SK-N-SH (cell line): ENCODE results near the gene FARSA.

ENCODE experiments used
- CHD2 ChIP-seq: fragments of 150-350 bp; IDR thresholded peaks from 2 replicates; pipeline ENCODE4 v1.6.1; 2018; ENCODE audit warnings: low read length; ENCODE audit not compliant: partially characterized antibody
- EP300 ChIP-seq, 2 experiments: IDR thresholded peaks; 2 replicates each; pipeline versions ENCODE4 v1.4.0 to v1.6.1; 2012; ENCODE audit warnings: borderline replicate concordance in 1 of 2, low read depth in 1 of 2, low read length in 1 of 2
- EZH2phosphoT487 ChIP-seq: fragments of 200-600 bp; sonication (generic); IDR thresholded peaks from 2 replicates; pipeline ENCODE4 v1.6.1; 2017; ENCODE audit warnings: low read depth, mixed run types, mild to moderate bottlenecking, antibody characterized with exemption, moderate library complexity, borderline replicate concordance
- FOXJ3 ChIP-seq: sonication (generic); formaldehyde crosslinking; IDR thresholded peaks from 2 replicates; pipeline ENCODE4 v1.5.1; 2020; ENCODE audit warnings: mild to moderate bottlenecking, missing genetic modification reagents
- MEF2A ChIP-seq: IDR thresholded peaks from 2 replicates; pipeline ENCODE4 v1.4.0; 2012; ENCODE audit warnings: low read depth, borderline replicate concordance
- MXI1 ChIP-seq: IDR thresholded peaks from 2 replicates; pipeline ENCODE4 v1.6.1; 2012; ENCODE audit warnings: mild to moderate bottlenecking, low read depth, low read length, improper control_type of control experiment
- POLR2AphosphoS5 ChIP-seq: IDR thresholded peaks from 2 replicates; pipeline ENCODE4 v1.6.1; 2012; ENCODE audit warnings: low read depth, low read length
- RAD21 ChIP-seq: IDR thresholded peaks from 2 replicates; pipeline ENCODE4 v1.6.1; 2012; ENCODE audit warnings: mild to moderate bottlenecking, low read length
- TAF1 ChIP-seq: IDR thresholded peaks from 2 replicates; pipeline ENCODE4 v1.6.1; 2012; ENCODE audit warnings: low read depth, mild to moderate bottlenecking, low read length, moderate library complexity, borderline replicate concordance
- YY1 ChIP-seq: IDR thresholded peaks from 2 replicates; pipeline ENCODE4 v1.4.0; 2012; ENCODE audit warnings: low read depth, mild to moderate bottlenecking
- TF ChIP-seq, protein P1 (sequence below): IDR thresholded peaks from 2 replicates; pipeline ENCODE4 v1.6.1; 2012; ENCODE audit warnings: mild to moderate bottlenecking, low read depth, low read length, moderate library complexity
- TF ChIP-seq, protein P2 (sequence below): fragments of 200-600 bp; sonication (generic); IDR thresholded peaks from 2 replicates; pipeline ENCODE4 v1.6.1; 2017; ENCODE audit warnings: antibody characterized with exemption, mild to moderate bottlenecking, moderate library complexity
- TF ChIP-seq, protein P3 (sequence below): IDR thresholded peaks from 2 replicates; pipeline ENCODE4; 2012

DNA sequence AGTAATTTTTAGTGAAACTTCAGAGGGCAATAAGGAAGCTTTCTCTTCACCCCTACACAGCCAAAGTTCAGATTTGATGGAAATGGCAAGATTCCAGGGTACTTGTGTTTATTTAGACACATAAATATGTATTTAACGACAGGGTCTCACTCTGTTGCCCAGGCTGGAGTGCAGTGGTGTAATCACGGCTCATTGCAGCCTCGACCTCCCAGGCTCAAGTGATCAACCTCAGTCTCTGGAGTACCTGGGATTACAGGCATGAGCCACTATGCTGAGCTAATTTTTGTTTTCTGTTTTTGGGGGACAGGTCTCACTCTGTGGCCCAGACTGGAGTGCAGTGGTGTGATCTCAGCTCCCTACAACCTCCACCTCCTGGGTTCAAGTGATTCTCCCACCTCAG is 12.5 kb downstream of the FARSA start:
- TF ChIP-seq MEF2A (no peak), CHD2 (no peak), EZH2phosphoT487 (no peak), FOXJ3 (no peak), POLR2AphosphoS5 (no peak), YY1 (no peak), TAF1 (no peak), RAD21 (no peak), MXI1 (no peak), EP300 (IDR thresholded peaks at IDR 0.05; ENCODE audit: borderline replicate concordance in 1 of 2, low read depth in 1 of 2, low read length in 1 of 2) (no peak)
- TF ChIP-seq, protein P1, sequence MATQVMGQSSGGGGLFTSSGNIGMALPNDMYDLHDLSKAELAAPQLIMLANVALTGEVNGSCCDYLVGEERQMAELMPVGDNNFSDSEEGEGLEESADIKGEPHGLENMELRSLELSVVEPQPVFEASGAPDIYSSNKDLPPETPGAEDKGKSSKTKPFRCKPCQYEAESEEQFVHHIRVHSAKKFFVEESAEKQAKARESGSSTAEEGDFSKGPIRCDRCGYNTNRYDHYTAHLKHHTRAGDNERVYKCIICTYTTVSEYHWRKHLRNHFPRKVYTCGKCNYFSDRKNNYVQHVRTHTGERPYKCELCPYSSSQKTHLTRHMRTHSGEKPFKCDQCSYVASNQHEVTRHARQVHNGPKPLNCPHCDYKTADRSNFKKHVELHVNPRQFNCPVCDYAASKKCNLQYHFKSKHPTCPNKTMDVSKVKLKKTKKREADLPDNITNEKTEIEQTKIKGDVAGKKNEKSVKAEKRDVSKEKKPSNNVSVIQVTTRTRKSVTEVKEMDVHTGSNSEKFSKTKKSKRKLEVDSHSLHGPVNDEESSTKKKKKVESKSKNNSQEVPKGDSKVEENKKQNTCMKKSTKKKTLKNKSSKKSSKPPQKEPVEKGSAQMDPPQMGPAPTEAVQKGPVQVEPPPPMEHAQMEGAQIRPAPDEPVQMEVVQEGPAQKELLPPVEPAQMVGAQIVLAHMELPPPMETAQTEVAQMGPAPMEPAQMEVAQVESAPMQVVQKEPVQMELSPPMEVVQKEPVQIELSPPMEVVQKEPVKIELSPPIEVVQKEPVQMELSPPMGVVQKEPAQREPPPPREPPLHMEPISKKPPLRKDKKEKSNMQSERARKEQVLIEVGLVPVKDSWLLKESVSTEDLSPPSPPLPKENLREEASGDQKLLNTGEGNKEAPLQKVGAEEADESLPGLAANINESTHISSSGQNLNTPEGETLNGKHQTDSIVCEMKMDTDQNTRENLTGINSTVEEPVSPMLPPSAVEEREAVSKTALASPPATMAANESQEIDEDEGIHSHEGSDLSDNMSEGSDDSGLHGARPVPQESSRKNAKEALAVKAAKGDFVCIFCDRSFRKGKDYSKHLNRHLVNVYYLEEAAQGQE = no peak
- TF ChIP-seq, protein P2, sequence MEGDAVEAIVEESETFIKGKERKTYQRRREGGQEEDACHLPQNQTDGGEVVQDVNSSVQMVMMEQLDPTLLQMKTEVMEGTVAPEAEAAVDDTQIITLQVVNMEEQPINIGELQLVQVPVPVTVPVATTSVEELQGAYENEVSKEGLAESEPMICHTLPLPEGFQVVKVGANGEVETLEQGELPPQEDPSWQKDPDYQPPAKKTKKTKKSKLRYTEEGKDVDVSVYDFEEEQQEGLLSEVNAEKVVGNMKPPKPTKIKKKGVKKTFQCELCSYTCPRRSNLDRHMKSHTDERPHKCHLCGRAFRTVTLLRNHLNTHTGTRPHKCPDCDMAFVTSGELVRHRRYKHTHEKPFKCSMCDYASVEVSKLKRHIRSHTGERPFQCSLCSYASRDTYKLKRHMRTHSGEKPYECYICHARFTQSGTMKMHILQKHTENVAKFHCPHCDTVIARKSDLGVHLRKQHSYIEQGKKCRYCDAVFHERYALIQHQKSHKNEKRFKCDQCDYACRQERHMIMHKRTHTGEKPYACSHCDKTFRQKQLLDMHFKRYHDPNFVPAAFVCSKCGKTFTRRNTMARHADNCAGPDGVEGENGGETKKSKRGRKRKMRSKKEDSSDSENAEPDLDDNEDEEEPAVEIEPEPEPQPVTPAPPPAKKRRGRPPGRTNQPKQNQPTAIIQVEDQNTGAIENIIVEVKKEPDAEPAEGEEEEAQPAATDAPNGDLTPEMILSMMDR = no peak
- TF ChIP-seq, protein P3, sequence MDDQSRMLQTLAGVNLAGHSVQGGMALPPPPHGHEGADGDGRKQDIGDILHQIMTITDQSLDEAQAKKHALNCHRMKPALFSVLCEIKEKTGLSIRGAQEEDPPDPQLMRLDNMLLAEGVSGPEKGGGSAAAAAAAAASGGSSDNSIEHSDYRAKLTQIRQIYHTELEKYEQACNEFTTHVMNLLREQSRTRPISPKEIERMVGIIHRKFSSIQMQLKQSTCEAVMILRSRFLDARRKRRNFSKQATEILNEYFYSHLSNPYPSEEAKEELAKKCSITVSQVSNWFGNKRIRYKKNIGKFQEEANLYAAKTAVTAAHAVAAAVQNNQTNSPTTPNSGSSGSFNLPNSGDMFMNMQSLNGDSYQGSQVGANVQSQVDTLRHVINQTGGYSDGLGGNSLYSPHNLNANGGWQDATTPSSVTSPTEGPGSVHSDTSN = no peak
